ENCODE measurements around the gene TNFRSF13B. TPM values are rescaled to one million over a fixed set of nuclear protein-coding genes. Genes with fewer than 3 reads are reported as not detected.

The TNFRSF13B gene
- total RNA-seq, 4 donors from 2014 or later = not detected

GRCh38 chr17:16948587-16949376 lies 23.1 kb downstream of the TNFRSF13B start:
- DNase-seq = no peak
- Histone ChIP-seq H3K27ac (no peak overlapping the region), H3K27me3 (no peaks in the 10 kb centered on the region), H3K36me3 (no peaks in the 10 kb centered on the region), H3K9me3 (peaks cover 0 to 8% of the 10 kb centered on the region in 2 donors), H3K4me1 (no peaks in the 10 kb centered on the region), H3K4me3 (no peak overlapping the region)
- no peak for TF ChIP-seq CTCF (IDR thresholded peaks at IDR 0.05)
- intact Hi-C loops (cut with DNase I; ENCODE audit: low total_unique reads) = no loop called here

GRCh38 chr17:16947470-16947869 lies 24.4 kb downstream of the TNFRSF13B start:
- intact Hi-C loops (cut with DNase I; ENCODE audit: low total_unique reads) = no loop called here
- no peaks in the 10 kb centered on the region for H3K36me3 ChIP-seq
- no peak for TF ChIP-seq CTCF (IDR thresholded peaks at IDR 0.05)
- no peak for TF ChIP-seq POLR2A (IDR thresholded peaks at IDR 0.05)
- H3K4me3 ChIP-seq = no peak overlapping the region
- H3K27me3 ChIP-seq = no peaks in the 10 kb centered on the region
- H3K27ac ChIP-seq = no peak overlapping the region
- H3K9me3 ChIP-seq = peaks cover 0 to 8% of the 10 kb centered on the region in 2 donors
- no peaks in the 10 kb centered on the region for H3K4me1 ChIP-seq
- no peak for DNase-seq

- H3K27me3 ChIP-seq = no peaks in the 10 kb centered on the region
- DNase-seq = no peak
- no peaks in the 10 kb centered on the region for H3K36me3 ChIP-seq
- intact Hi-C loops (cut with DNase I; ENCODE audit: low total_unique reads) = no loop called here
- H3K27ac ChIP-seq = no peak overlapping the region
- H3K4me1 ChIP-seq = no peaks in the 10 kb centered on the region
- TF ChIP-seq CTCF (IDR thresholded peaks at IDR 0.05) (no peak), POLR2A (IDR thresholded peaks at IDR 0.05) (no peak)
- H3K4me3 ChIP-seq = no peak overlapping the region
- peaks cover 0 to 8% of the 10 kb centered on the region in 2 donors for H3K9me3 ChIP-seq
These were observed 26.2 kb downstream of the TNFRSF13B start for GRCh38 chr17:16945663-16946218.

- Histone ChIP-seq H3K27ac (no peak overlapping the region), H3K9me3 (peaks cover 0 to 8% of the 10 kb centered on the region in 2 donors), H3K36me3 (no peaks in the 10 kb centered on the region), H3K27me3 (no peaks in the 10 kb centered on the region), H3K4me3 (no peak overlapping the region), H3K4me1 (no peaks in the 10 kb centered on the region)
- intact Hi-C loops (cut with DNase I; ENCODE audit: low total_unique reads) = no loop called here
- no peak for TF ChIP-seq POLR2A (IDR thresholded peaks at IDR 0.05)
- no peak for TF ChIP-seq CTCF (IDR thresholded peaks at IDR 0.05)
- no peak for DNase-seq
These were observed 26.8 kb downstream of the TNFRSF13B start for GRCh38 chr17:16945136-16945482.

- Histone ChIP-seq H3K4me1 (no peaks in the 10 kb centered on the region), H3K27ac (no peak overlapping the region), H3K36me3 (no peaks in the 10 kb centered on the region), H3K9me3 (peaks cover 0 to 8% of the 10 kb centered on the region in 2 donors), H3K4me3 (no peak overlapping the region), H3K27me3 (no peaks in the 10 kb centered on the region)
- intact Hi-C loops (cut with DNase I; ENCODE audit: low total_unique reads) = no loop called here
- no peak for DNase-seq
- TF ChIP-seq CTCF (IDR thresholded peaks at IDR 0.05) = no peak
- TF ChIP-seq POLR2A (IDR thresholded peaks at IDR 0.05) = no peak
These were observed 27.4 kb downstream of the TNFRSF13B start for GRCh38 chr17:16944334-16945135.

All from uterus (tissue), 4 donors.